Endothelial cell of umbilical vein (primary cell): ENCODE measurements around the gene CD58. TPM values are rescaled to one million over a fixed set of nuclear protein-coding genes. Genes with fewer than 3 reads are reported as not detected.
A peak's percentile ranks its signal among the peaks of the same experiment; 100 is the strongest.

Source experiments
- BruUV-seq: library from RNA; stranded (reverse); fragments of 400-500 nt; replicated peaks from 2 replicates; lab custom pipeline; 2021; lab: Mats Ljungman, UMichigan
- CTCF ChIA-PET: fragments of 300-600, 350-600 bp; sonication (Branson Sonifier 250); formaldehyde crosslinking; loops from one replicate; lab custom pipeline; 2021; ENCODE audit warnings: antibody characterized with exemption, inconsistent platforms; lab: Charles Lee
- POLR2A ChIA-PET: fragments of 300-600, 350-600 bp; sonication (Branson Sonifier 250); formaldehyde crosslinking; loops from one replicate; lab custom pipeline; 2021; ENCODE audit warnings: antibody characterized with exemption, inconsistent platforms; lab: Charles Lee
- DNase-seq: peaks from one replicate; pipeline ENCODE4 v3.0.0-alpha.2; 2011; ENCODE audit warnings: low read depth, low spot score
- FAIRE-seq: peaks from 2 replicates; lab custom pipeline; 2011; peaks lifted over from hg19 to GRCh38; lab: Jason Lieb, UNC
- H2AFZ ChIP-seq: 2 replicates; pipeline ENCODE4 v1.6.0; 2012; ENCODE audit warnings: low read depth, low read length, control low read depth, inconsistent platforms
- H3K27ac ChIP-seq: 2 replicates; pipeline ENCODE4 v1.5.1; 2011; ENCODE audit warnings: low read depth, mild to moderate bottlenecking, control low read depth, low read length, moderate library complexity; ENCODE audit not compliant: insufficient read depth
- H3K27me3 ChIP-seq, 2 experiments: 2 replicates each; pipeline versions ENCODE4 v1.6.0 to v1.6.1; 2011; ENCODE audit warnings: low read length in 2 of 2, mixed read lengths in 1 of 2; ENCODE audit not compliant: control insufficient read depth in 2 of 2, insufficient read depth in 2 of 2
- H3K36me3 ChIP-seq, 2 experiments: 2 replicates in 1 of 2; 3 replicates in 1 of 2; pipeline ENCODE4 v1.5.1; 2011; ENCODE audit warnings: low read length in 2 of 2, mild to moderate bottlenecking in 1 of 2, moderate library complexity in 1 of 2; ENCODE audit not compliant: control insufficient read depth in 2 of 2, insufficient read depth in 2 of 2; ENCODE audit errors: extremely low read depth in 1 of 2
- H3K4me1 ChIP-seq: 3 replicates; pipeline ENCODE4 v1.5.1; 2011; ENCODE audit warnings: mild to moderate bottlenecking, low read length; ENCODE audit not compliant: control insufficient read depth, insufficient read depth; ENCODE audit errors: extremely low read depth
- H3K4me2 ChIP-seq: 2 replicates; pipeline ENCODE4 v1.6.1; 2011; ENCODE audit warnings: low read length, control low read depth, mixed read lengths; ENCODE audit not compliant: insufficient read depth
- H3K4me3 ChIP-seq, 3 experiments: fragments of 200-600 bp in 1 of 3; sonication (generic), shearing (Covaris generic) in 1 of 3; replicated peaks in 1 of 3; 2 replicates each; pipeline ENCODE4 v1.5.1; 2011 to 2016; ENCODE audit warnings: control low read depth in 3 of 3, low read length in 3 of 3, mild to moderate bottlenecking in 2 of 3, inconsistent platforms in 1 of 3, low read depth in 1 of 3, moderate library complexity in 1 of 3; ENCODE audit not compliant: insufficient read depth in 1 of 3
- H3K79me2 ChIP-seq: 2 replicates; pipeline ENCODE4 v1.6.0; 2012; ENCODE audit warnings: low read length, inconsistent platforms; ENCODE audit not compliant: control insufficient read depth, insufficient read depth
- H3K9ac ChIP-seq: replicated peaks from 2 replicates; pipeline ENCODE3; 2011; ENCODE audit warnings: low read length, control low read depth; ENCODE audit not compliant: insufficient read depth; ENCODE audit errors: extremely low read depth
- H3K9me1 ChIP-seq: replicated peaks from 3 replicates; pipeline ENCODE4 v1.6.0; 2011; ENCODE audit warnings: mild to moderate bottlenecking, low read length; ENCODE audit not compliant: control insufficient read depth, insufficient read depth; ENCODE audit errors: extremely low read depth
- H3K9me3 ChIP-seq: replicated peaks from 2 replicates; pipeline ENCODE4 v1.5.1; 2012; ENCODE audit warnings: low read length, inconsistent platforms; ENCODE audit not compliant: control insufficient read depth, insufficient read depth
- H4K20me1 ChIP-seq: replicated peaks from 2 replicates; pipeline ENCODE3; 2011; ENCODE audit warnings: mild to moderate bottlenecking, low read length; ENCODE audit not compliant: control insufficient read depth, insufficient read depth; ENCODE audit errors: extremely low read depth
- CTCF ChIP-seq, 2 donors: IDR thresholded peaks; 1 replicate in 1 of 2; 2 replicates in 1 of 2; pipeline ENCODE4 v1.5.1; 2011; ENCODE audit warnings: low read length in 2 of 2, mild to moderate bottlenecking in 2 of 2, moderate library complexity in 2 of 2, control low read depth in 1 of 2, inconsistent platforms in 1 of 2, low read depth in 1 of 2; ENCODE audit not compliant: insufficient read depth in 1 of 2; ENCODE audit errors: extremely low read depth in 1 of 2
- EZH2 ChIP-seq: IDR thresholded peaks from 2 replicates; pipeline ENCODE4 v1.6.1; 2012; ENCODE audit warnings: borderline replicate concordance, low read depth, mild to moderate bottlenecking, moderate library complexity, low read length, inconsistent platforms; ENCODE audit not compliant: severe bottlenecking
- FOS ChIP-seq: IDR thresholded peaks from 2 replicates; pipeline ENCODE4 v1.6.1; 2011; ENCODE audit warnings: mild to moderate bottlenecking, low read length, moderate library complexity, borderline replicate concordance; ENCODE audit not compliant: insufficient read depth
- GATA2 ChIP-seq: IDR thresholded peaks from 2 replicates; pipeline ENCODE4 v1.7.0; 2011; ENCODE audit warnings: low read depth, mild to moderate bottlenecking, moderate library complexity, mixed read lengths, low read length; ENCODE audit not compliant: insufficient read length, insufficient read depth
- JUN ChIP-seq: IDR thresholded peaks from 2 replicates; pipeline ENCODE4 v1.6.1; 2011; ENCODE audit warnings: borderline replicate concordance, low read depth; ENCODE audit not compliant: insufficient read length, insufficient read depth
- MYC ChIP-seq: IDR thresholded peaks from one replicate; pipeline ENCODE4 v1.6.1; 2011; ENCODE audit warnings: mild to moderate bottlenecking, low read depth, low read length
- POLR2A ChIP-seq: IDR thresholded peaks from 2 replicates; pipeline ENCODE4 v1.6.1; 2012; ENCODE audit warnings: low read depth, mild to moderate bottlenecking, control low read depth, low read length
- POLR2AphosphoS5 ChIP-seq: IDR thresholded peaks from 2 replicates; pipeline ENCODE4 v1.6.1; 2012; ENCODE audit warnings: low read depth, mild to moderate bottlenecking, control low read depth, low read length, moderate library complexity; ENCODE audit not compliant: insufficient read depth
- dilution Hi-C: fragments of 300-500 bp; cut with MboI; formaldehyde crosslinking; loops from one replicate; pipeline ENCODE4 v1.15.0; 2019; ENCODE audit warnings: low sequenced_read_pairs; ENCODE audit not compliant: extremely low pct_ligation_motif_present
- intact Hi-C: fragments of 100-400 bp; cut with micrococcal nuclease; formaldehyde crosslinking; loops from one replicate; pipeline ENCODE4 v1.10.0; 2022
- polyA plus RNA-seq, 4 experiments: library from polyadenylated mRNA; depleted of rRNA in 3 of 4; stranded (reverse) in 3 of 4; unstranded in 1 of 4; fragments of >200 nt; gene quantifications; 2 replicates each; pipeline versions ENCODE4 v1.2.1 to v1.2.3, GENCODE V29; 2011 to 2012; ENCODE audit warnings: missing spikeins in 1 of 4
- total RNA-seq: library from RNA; stranded (reverse); gene quantifications from 2 replicates; pipeline ENCODE4 v1.2.3, GENCODE V29; 2021

The CD58 gene
- total and polyA plus RNA-seq, 2 donors (not counting 3 experiments of a cell fraction or from before 2014, with no cell fraction given), result 9.8 to 12.7 TPM

- dilution Hi-C loops, result no loop called here
- POLR2A ChIA-PET, result no interaction called here
- H3K79me2 ChIP-seq, result peaks cover 11% of the 10 kb centered on the region
Observed at GRCh38 chr1:116569381-116569670, 1.5 kb downstream of the CD58 start.

GRCh38 chr1:116568662-116569380 lies 2.0 kb downstream of the CD58 start:
- peaks cover 4 to 6% of the 10 kb centered on the region in 2 experiments for H3K27me3 ChIP-seq
- no peak for FAIRE-seq

More at GRCh38 chr1:116569381-116569670, 1.5 kb downstream of the CD58 start:
- no peaks in the 10 kb centered on the region for H4K20me1 ChIP-seq
- no peak overlapping the region for H3K4me3 ChIP-seq
- intact Hi-C loops, result loop anchor here (10.0 kb wide), 1 partner anchor 65 kb away; no protein-coding TSS in a partner anchor
- BruUV-seq, result no TSS peak
- TF ChIP-seq POLR2AphosphoS5 (no peak), JUN (no peak)
- no peaks in the 10 kb centered on the region for H3K9me1 ChIP-seq
- H3K36me3 ChIP-seq, result no peaks in the 10 kb centered on the region
- no peak overlapping the region for H2AFZ ChIP-seq
- H3K9me3 ChIP-seq, result no peaks in the 10 kb centered on the region
- CTCF ChIA-PET, result interaction anchor here (0.9 to 1.7 kb wide), 5 partner anchors 12 to 430 kb away, joined by 3 to 7 read pairs (median 3); no protein-coding TSS in a partner anchor
- no peak for DNase-seq
- FAIRE-seq, result no peak
- peaks cover 4 to 6% of the 10 kb centered on the region in 2 experiments for H3K27me3 ChIP-seq
- no peak overlapping the region for H3K4me2 ChIP-seq
- H3K27ac ChIP-seq, result no peak overlapping the region
- peaks cover 9% of the 10 kb centered on the region for H3K4me1 ChIP-seq
- no peak overlapping the region for H3K9ac ChIP-seq

More at GRCh38 chr1:116568662-116569380, 2.0 kb downstream of the CD58 start:
- Histone ChIP-seq H3K36me3 (no peaks in the 10 kb centered on the region), H2AFZ (no peak overlapping the region), H3K4me3 (no peak overlapping the region), H4K20me1 (no peaks in the 10 kb centered on the region), H3K9me3 (no peaks in the 10 kb centered on the region), H3K27ac (no peak overlapping the region), H3K9me1 (no peaks in the 10 kb centered on the region), H3K4me1 (peaks cover 9% of the 10 kb centered on the region), H3K79me2 (peaks cover 11% of the 10 kb centered on the region), H3K4me2 (no peak overlapping the region), H3K9ac (no peak overlapping the region)
- intact Hi-C loops (loop anchor here (10.0 kb wide), 1 partner anchor 64 kb away; no protein-coding TSS in a partner anchor), dilution Hi-C loops (no loop called here)
- ChIA-PET POLR2A (no interaction called here), CTCF (interaction anchor here (0.9 to 1.7 kb wide), 5 partner anchors 12 to 429 kb away, joined by 3 to 7 read pairs (median 3); no protein-coding TSS in a partner anchor)
- BruUV-seq, result TSS peak; percentile 6
- DNase-seq, result no peak
- TF ChIP-seq POLR2AphosphoS5, result no peak
- no peak for TF ChIP-seq MYC
- TF ChIP-seq CTCF (IDR thresholded peaks at IDR 0.05; ENCODE audit: extremely low read depth in 1 of 2, insufficient read depth in 1 of 2, low read depth in 1 of 2, low read length in 2 of 2), result no peak
- TF ChIP-seq FOS, result no peak
- TF ChIP-seq JUN, result no peak
- no peak for TF ChIP-seq GATA2
- no peak for TF ChIP-seq EZH2
- TF ChIP-seq POLR2A, result no peak
